Measurements from ENCODE around the gene ZNF526.

DNA sequence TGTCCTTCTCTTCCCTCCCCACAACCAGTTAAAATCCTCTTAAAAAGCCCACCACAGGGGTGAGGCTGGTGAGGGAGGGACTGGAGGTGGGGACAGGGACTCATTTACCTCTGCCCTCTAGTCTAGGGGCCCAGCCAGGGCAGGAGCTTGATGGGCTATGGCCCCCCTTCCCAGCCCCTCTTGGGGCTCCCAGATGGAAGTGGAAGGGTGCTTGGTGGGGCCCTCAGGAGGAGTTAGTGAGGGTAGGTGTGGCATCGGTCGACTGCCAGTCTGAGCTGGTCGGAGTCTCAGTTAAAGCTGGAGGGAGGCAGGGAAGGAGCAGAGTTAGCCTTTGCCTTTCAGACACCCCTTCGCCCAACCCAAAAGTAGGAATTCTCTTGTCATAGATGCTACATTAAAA, 10.5 kb downstream of the ZNF526 start:
- TF ChIP-seq, protein P1, sequence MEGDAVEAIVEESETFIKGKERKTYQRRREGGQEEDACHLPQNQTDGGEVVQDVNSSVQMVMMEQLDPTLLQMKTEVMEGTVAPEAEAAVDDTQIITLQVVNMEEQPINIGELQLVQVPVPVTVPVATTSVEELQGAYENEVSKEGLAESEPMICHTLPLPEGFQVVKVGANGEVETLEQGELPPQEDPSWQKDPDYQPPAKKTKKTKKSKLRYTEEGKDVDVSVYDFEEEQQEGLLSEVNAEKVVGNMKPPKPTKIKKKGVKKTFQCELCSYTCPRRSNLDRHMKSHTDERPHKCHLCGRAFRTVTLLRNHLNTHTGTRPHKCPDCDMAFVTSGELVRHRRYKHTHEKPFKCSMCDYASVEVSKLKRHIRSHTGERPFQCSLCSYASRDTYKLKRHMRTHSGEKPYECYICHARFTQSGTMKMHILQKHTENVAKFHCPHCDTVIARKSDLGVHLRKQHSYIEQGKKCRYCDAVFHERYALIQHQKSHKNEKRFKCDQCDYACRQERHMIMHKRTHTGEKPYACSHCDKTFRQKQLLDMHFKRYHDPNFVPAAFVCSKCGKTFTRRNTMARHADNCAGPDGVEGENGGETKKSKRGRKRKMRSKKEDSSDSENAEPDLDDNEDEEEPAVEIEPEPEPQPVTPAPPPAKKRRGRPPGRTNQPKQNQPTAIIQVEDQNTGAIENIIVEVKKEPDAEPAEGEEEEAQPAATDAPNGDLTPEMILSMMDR (conservative IDR thresholded peaks at IDR 0.05; ENCODE audit: low read length): no peak
- TF ChIP-seq EZH2phosphoT487 (IDR thresholded peaks at IDR 0.05; ENCODE audit: borderline replicate concordance): no peak

All from Loucy (cell line).